NB4 (cell line): Measurements from ENCODE around the gene CACNA1B.

Source experiments
- CTCF ChIP-seq: IDR thresholded peaks from one replicate; pipeline ENCODE4 v1.5.1; 2012; ENCODE audit warnings: low read depth, low read length
- POLR2A ChIP-seq: IDR thresholded peaks from 2 replicates; pipeline ENCODE4 v1.6.1; 2011; ENCODE audit warnings: mild to moderate bottlenecking; ENCODE audit not compliant: insufficient read length; ENCODE audit errors: extremely low read depth

- TF ChIP-seq CTCF (no peak), POLR2A (no peak)
Measured at GRCh38 chr9:138023394-138024124, 146.0 kb downstream of the CACNA1B start.
